ENCODE measurements around the gene RAD51C.

Gene RAD51C

GRCh38 chr17:58706351-58707140 is 14.1 kb downstream of the RAD51C start:
- no peak for TF ChIP-seq CTCF (IDR thresholded peaks at IDR 0.05)

DNA sequence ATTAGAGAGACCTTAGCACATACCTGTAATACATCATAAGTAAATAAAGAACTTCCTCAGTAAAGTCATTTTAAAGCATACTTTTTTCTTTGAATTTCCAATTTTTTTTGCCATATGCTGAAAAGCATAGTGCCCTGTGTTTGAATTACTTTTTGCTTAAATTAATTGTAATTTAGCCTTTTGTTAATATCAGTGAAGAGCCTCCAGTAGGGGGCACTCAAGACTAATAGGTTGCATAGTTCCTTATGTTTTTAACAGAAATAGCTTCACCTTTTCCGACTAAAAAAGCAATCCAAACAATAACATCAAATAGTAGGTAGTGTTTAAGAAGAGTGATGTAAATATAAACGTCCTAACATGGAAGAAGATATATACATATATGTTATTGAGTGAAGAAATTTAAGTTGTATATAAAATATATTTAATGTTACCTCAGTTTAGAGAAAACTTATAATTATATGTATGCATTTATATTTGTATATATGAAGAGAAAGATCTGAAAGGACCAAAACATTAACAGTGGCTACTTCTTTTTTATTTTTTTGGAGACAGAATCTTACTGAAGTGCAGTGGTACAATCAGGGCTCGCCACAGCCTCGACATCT is 18.6 kb downstream of the RAD51C start:
- TF ChIP-seq CTCF (IDR thresholded peaks at IDR 0.05), result peak; percentile 85

DNA sequence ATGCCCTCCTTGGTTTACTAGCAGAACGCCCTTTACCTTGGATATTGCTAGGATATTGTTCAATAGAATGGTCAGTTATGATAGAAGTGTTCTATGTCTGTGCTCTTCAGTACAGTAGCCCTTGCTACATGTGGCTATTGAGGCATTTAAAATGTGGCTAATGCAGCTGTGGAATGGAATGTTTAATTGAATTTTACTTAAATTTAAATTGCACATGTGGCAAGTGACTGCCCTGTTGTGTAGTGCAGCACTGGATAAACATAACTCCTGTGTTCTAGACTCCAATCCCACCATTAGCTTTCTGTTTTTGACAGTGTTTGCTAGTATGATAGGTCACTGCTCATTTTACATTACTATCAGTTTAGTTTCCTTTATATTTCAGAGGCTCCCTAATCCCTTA is 29.9 kb downstream of the RAD51C start:
- TF ChIP-seq CTCF (IDR thresholded peaks at IDR 0.05), result no peak

DNA sequence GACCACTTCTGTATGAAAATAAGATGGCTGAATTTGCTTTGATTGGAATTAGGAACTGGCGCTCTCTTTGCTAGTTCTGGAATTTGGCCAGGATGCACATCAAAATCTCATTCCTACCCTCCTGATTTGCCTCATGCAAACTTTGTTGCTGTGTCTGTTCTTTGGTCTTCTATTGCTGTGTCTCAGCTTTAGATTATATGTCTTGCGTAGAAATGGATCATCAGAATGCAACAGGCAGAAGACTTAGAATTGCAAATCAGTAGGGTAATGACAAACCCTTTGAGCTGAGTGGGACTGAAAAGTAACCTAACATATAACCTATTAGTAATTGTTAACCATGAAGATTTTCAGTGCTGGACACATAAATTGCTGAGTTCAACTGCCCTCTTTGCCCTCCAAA is 30.3 kb downstream of the RAD51C start:
- TF ChIP-seq CTCF (IDR thresholded peaks at IDR 0.05), result no peak

- no peak for TF ChIP-seq CTCF (IDR thresholded peaks at IDR 0.05)
These were observed 36.4 kb downstream of the RAD51C start for GRCh38 chr17:58728798-58729197.

GRCh38 chr17:58730937-58731336 is 38.5 kb downstream of the RAD51C start:
- TF ChIP-seq CTCF (IDR thresholded peaks at IDR 0.05), result no peak

GRCh38 chr17:58734040-58734439 is 41.6 kb downstream of the RAD51C start:
- no peak for TF ChIP-seq CTCF (IDR thresholded peaks at IDR 0.05)

Data from LNCAP (cell line).